Measurements from ENCODE around the gene NEB.
"Not testable (repeated sequence)": the region's sequence is repeated elsewhere in the genome, so short reads cannot be mapped to it uniquely, and the experiment has no call there.

NEB gene

DNA sequence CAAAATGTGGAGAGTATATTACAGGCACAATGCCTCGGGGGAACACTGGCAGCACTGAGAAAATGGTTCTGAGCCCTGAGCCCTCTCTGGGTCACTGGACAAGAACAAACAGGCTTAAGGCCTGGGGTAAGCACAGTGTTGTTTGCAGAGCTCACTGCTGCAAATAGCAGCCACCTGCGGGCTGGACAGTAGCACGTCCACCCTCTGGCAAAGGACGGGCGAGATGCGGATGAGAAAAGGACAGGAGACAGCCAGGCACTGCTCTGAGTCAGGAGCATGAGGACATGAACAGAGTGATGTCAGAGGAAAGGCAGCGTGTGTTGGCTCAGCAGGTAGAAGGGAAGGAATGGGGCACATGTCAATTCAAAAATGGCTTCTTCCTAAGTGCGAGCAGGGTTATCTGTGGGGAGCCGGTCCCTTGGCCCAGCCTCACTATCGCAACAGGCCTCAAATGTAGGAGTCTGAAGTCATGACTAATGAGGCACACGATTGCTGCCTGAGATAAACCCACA, 25.9 kb upstream of the NEB start:
- DNase-seq = no peak

DNA sequence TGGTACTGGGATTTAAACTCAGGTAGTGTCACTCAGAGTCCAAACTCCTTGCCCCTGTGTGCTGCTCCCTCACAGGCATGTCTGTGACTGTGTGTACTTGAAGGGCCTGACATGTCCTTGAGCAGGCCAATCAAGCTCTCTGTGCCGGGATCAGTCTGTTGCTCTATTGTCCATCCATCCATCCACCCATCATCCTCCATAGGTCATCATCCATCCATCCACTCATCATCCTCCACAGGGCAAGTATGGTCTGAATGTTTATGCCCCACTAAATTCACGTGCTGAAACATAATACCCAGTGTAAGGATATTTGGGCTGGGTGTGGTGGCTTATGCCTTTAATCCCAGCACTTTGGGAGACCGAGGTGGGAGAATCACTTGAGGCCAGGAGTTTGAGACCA, 24.5 kb upstream of the NEB start:
- no peak for DNase-seq

DNA sequence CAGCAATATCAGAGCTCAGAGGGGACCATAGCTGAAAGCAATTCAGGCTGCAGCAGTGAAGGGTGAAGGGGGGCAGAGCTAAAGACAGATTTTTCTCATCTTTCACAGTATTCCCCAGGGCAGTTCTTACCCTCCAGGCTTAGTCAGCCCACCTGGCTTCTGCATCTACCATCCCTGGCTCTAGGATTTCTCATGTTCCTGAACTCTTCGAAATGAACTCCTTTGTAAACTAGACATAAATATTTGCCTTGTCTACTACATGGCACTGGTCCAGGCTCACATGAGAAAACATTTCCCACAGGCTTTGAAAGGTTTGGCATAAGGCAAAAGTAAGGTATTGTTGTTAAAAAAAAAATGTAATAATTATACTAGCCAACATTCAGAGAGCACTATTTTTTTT, 23.6 kb upstream of the NEB start:
- DNase-seq = no peak

DNA sequence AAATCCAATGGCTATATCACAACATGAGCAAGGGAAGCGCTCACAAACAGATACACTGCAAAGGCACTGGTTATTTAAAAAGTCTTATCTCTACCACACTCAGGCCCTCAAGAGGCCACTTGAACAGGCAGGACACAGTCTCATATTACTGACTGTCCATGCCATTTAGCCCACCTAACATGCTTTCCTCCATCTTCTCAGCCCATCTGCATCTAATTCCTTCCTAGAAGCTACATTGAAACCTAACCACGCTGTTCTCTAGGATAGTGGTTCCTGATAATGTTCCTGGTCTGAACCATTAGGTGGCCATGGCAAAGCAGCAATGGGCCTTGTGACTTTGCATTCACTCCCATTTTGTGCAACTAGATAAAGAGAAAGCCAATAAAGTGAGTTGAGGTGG, 22.5 kb upstream of the NEB start:
- no peak for DNase-seq

DNA sequence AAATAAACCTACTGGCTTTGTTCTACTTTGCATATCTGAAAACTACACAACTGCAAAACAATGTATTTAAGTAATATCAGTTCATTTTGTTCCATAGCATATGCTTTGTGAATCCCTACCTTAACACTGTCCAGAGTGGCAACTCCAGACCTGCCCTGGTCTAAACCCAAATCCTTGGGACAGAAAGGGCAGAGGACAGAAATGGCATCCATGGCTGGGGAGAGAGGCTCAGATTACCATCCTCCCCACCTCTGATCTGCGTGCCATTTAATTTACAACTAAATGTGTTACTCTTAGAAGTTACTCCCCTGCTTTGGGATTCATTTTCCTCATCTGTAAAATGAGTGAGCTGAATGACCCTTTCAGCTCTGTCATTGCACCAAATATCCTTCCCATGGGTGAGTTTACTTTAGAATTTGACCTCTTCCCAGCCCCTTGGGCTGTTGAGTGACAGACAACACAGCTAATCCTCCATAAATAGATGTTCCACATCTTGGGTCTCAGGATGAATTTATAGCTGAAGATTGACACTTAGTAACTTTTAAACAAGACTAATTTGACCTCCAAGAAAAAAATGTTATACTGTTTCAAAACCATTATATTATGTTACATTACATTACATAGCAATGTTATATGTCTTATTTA, 20.1 kb upstream of the NEB start:
- DNase-seq = no peak

DNA sequence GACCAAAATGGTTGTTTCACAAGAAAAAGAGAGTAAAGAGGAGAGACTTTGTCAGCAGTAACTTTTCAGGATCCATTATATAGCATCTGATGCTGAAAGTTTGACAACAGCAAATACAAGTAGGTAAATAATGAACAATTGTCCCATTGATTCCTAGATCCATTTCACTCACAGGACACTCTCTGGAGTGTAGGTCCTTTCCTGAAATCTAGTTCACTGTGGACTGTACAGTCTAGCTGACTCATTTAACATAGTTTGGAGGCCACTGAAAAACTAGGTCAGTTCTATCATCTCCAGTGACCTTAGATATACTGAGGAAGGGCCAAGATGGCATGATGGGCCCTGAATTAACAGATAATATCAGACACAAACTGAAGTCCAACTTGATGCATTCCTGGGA, 19.3 kb upstream of the NEB start:
- DNase-seq = no peak

DNA sequence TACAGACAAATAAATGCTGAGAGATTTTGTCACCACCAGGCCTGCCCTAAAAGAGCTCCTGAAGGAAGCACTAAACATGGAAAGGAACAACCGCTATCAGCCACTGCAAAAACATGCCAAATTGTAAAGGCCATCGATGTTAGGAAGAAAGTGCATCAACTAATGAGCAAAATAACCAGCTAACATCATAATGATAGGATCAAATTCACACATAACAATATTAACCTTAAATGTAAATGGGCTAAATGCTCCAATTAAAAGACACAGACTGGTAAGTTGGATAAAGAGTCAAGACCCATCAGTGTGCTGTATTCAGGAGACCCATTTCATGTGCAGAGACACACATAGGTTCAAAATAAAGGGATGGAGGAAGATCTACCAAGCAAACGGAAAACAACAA, 11.0 kb upstream of the NEB start:
- DNase-seq = not testable (repeated sequence)

DNA sequence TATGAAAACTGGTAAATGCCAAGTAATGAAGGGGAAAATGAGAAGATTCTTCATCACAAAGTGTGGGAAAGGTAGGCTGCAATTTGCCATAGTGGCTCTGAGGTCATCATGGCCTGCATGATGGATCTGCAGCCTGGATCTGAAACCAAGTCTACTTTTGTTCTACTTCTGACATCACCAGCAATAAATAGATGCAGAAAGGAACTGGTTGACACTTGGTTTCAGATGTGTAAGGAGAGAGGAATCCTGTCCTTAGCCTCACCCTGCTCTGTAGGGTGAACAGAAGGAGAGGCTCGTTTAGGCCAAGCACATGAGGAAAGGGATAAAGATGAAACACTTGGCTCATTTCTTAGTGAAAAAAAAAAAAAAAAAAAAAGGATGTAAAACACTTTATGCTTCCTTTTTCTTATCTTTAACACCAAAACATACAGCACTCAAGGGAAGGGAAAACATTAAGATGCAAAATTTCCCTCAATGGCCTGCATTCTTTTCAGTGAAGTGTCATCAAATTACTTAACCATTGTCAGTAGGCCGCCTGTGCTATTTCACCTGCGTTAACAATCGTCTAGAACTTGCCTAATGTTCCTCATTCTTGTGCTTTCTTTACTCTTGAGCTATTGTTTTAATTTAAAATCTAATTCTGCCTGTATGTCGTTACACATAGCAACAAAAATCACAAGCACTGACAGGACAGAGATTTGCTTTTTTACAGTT, 3.9 kb downstream of the NEB start:
- peak; percentile 65 for DNase-seq

DNA sequence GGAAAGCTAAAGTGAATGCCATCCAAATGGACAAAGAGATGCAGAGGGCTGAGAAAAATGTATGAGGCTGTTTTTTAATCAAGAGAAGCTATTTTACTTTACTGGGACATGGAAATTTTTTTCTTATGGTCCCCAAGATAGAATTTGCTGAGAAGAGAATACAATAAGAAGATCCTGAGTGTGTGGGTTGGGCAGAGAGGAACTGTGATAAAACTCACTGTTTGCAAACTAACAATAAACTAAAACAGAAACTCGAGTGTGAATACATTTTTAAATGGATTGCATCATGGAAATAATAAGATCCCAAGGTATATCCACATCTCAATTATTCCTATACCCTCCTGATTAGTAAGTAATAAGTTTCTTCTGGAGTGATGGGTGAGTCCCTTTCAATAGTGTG, 4.4 kb downstream of the NEB start:
- DNase-seq = no peak

DNA sequence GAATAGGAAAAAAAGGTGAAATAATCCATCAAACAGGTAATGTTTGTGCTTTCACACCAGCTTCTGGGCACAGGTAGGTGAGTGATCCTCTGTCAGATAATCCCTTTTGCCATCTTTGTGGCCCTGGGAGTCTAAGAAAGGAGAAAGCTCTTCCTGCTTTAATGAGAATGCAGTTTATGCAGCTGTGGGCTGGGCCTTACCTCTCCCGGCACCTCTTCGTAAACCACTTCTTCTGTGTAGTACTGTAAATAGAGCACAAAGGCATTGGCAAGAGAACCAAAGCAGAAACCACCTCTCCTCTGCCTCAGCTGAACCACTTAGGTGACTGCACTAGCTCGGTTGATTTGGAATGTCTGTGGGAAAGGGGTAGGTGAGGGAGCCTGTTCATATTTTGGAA, 4.9 kb downstream of the NEB start:
- DNase-seq = no peak

DNA sequence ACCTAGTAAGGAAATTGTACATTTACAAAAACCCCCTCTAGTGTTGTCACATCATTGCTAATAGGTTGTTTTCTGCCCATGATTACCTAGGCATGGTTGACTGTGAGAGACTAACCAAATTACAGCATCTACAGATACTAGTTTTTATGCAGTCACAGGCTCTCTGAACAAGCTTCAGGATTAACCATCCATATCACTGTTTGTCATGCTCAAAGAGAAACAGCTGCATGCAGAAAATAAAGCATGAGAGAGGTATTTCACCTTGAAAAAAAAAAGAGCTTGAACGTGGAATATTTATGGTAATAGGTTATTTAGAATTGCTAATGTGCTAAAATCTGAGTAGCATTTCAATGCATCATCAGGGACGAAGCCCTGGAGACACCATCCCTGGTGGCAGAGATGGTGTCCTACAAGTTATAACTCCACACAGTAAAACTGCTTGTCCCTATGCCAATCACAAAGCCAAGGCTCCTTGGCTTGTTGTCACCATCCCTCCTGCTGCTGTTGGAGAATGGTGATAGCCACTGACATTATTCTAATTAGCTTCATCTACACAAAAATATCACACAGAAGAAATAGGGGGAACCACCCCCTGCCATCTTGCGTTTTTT, 5.4 kb downstream of the NEB start:
- no peak for DNase-seq

DNA sequence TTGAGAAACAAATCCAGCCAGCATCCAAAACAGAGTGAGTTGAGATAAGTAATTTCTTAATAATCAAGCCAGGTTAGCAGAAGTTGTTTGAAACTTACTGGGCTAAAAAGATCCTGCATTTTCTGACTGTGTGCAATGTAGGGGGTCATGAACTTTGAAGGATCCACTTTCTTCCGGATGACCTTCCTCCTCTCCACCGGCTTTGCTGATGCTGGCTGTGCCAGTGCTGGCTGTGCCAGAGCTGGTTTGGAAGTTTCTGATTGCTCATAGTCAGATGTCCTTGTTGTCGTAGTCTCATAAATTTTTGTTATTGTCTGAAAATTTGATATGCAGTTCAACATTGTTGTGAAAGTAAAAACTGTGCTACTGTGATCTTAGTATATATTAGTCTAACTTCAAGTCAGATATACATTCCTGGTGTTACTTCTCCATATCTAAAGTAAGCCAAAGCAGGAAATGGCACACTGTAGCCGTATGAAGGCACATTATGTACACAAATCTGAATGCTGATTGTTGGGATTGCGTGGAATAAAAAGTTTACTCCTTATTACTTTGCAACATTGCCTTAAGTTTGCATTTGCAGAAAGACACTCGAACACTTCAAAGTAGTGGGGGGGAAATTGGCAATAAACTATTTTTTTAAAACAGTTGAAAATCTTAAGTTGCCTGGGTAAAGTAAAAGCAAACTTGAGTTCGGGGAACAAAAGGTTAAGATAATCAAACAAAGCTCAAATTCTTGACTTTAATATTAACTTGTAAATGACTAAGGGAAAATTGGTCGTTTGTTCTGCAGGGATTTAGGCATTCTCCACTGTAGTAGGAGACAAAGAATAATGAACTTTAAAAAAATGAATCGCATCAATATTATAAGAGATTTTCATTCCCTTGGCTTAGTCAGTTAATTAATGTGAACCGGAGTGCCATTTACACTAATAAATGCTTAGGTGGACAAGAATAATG, 6.4 kb downstream of the NEB start:
- no peak for DNase-seq

DNA sequence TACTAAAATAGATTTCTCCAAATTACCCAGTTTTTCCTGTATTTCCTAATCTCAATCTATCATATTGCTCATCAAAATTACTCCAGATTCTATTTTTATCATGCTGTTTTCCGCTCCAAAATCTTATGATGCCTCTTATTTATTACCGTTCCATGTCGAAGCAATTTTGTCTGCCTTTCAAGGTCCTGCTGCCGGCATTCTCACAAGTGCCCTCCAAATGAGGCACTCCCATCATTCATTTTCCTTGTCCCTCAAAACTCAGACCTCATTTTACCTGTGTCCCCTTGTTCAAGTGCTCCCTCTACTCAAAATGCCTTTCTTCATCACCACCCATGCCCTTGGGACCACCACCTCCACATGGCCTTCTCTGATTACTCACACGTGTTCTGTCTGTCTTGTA, 13.1 kb downstream of the NEB start:
- DNase-seq = no peak

DNA sequence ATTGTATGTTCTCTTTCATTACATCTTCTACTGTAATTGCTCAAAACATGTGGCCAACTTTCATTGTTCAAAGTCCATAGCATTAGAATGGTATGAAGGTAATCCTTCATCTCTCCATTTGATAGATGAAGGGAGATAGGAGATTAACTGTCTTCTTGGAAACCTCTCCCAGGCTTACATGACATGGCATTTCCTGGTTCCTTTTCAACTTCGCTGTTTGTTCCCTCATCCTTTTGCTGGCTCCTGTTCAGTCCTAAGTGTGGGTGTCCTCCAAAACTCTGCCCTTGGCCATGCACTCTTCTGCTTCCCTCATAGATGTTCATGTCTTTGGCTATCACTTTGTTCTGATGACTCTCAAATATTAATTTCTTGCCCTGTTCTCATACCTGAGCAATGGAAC, 13.8 kb downstream of the NEB start:
- DNase-seq = no peak

DNA sequence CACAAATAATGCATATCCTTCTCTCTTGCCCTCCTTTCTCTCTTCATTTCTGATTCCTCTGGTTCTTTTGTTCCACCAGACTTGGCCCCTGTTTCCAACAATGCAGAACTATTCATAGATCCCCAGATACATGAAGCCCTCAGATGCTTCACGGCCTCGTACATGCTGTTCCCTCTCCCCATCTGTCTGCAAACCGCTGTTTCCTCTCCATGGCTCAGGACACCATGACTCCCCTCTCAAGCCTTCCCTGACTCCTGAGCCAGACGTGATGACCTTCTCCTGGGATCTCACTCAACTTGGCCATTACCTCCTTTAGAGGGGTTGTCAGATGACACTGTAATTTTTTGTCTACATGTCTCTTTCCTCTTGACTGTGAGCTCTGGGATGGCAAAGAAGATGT, 15.5 kb downstream of the NEB start:
- no peak for DNase-seq

DNA sequence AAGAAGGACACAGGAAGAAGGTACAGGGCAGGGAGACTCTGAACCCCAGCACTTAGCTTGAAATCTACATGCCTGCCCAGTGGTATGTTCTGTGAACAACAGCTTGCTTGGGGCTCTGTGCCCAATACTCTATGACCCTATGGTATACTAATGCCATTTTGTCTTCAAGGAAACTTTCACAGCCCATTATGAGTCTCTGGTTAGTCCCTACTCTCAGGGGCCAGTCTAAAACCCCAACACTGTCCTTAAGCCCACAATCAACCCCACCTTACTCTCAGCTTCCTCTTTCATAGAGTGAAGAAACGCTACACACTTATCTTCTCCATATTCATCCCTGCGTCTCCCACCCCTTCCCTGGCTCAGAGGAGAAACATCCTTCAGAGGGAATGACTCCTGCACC, 16.0 kb downstream of the NEB start:
- DNase-seq = peak; percentile 31

DNA sequence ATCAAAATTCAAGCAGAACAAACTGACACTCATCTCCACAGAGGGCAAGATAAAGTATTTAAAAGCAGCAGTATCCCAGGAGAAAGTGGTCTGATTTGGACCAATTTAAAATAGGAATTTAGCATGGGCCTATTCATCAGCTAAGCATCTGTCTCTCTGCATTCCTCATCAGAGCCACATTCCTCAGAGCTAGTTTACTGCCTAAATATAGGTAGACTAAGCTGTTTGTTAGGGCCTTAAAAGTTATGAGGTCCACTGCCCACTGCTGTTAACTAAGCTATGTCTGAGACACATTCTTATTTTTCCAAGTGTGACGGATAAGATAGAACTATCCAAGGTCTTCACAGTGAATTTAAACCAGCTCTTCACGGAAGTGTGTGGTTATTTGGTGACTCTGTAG, 17.6 kb downstream of the NEB start:
- DNase-seq = no peak

DNA sequence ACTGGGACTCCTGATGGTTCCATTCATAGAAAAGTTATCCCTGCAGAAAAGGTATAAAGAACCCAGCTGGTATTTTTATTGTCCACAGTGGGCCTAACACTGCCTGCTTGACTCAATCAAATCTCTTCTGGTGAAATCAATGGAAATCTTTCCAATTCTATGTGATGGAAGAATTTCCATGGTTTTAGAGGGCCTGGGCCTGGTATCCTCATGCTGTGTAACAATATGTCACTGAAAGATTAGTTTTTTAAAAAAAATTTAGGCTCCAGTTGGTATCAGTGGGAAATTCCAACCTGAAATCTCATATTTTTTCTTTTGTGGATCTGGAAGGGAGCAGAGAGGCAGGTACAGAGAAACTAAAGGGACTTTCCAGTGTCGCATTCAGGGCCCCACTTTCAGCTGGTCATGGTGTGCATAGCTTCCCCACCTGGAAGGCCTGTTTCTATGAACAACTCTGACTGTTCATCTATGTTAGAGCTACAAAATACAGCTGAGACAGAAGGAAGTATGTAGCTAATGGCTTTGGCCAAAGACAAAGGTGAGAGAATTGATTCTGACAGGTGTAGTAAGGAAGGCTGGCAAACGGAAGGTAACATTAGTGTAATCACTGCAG, 20.9 kb downstream of the NEB start:
- no peak for DNase-seq

DNA sequence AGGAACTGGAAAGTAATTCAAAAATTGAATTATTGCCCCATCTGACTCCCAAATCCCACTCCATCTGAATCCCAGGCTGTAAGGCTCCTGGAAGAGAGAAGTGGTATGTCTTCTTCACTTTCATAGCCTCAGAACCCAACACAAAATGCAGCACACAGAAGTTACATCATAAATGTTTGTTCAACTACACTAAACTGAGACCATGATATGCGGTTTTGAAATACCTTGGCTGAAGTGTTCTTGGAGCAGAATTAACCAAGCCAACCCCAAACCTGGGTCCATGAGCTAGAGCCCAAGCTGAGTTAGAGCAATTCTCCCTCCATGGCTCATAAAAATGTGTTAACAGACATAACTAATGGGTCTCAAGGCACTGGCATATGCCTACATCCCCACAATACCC, 23.3 kb downstream of the NEB start:
- no peak for DNase-seq

DNA sequence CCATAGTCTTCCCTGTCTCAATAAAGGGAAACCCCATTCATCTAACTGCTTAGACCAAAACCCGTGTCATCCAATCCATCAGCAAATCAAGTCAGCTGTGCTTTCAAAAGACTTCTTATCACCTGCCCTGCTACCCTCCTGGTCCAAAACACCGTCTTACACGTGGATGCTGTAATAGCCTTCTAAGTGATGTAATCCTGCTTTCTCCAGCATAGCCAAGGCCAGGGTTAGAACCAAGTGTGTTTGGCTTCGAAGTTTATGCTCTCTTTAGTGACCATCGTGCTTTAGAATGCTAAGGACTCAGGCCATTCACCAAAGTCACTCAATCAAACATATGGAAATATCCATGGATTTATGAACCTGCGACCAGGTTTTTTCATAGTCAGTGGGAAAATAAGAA, 25.5 kb downstream of the NEB start:
- DNase-seq = no peak

DNA sequence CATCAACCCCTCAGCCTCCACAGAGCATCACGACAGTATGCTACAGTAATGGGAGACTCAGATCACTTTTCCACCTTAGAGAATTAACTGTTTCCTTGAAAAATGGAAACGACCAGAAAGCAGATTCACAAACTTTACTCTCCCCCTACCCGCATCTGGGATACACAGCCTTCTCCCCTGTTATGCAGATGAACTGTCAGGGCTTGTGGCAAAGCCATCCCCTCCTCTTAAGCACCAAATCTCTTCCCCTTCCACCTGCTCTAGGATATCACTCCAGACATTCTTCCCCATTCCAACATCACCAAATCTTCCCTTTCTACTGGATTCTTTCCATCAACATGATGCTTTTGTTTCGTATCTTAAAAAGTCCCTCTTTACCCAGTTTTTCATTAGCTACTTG, 26.4 kb downstream of the NEB start:
- DNase-seq = no peak

DNA sequence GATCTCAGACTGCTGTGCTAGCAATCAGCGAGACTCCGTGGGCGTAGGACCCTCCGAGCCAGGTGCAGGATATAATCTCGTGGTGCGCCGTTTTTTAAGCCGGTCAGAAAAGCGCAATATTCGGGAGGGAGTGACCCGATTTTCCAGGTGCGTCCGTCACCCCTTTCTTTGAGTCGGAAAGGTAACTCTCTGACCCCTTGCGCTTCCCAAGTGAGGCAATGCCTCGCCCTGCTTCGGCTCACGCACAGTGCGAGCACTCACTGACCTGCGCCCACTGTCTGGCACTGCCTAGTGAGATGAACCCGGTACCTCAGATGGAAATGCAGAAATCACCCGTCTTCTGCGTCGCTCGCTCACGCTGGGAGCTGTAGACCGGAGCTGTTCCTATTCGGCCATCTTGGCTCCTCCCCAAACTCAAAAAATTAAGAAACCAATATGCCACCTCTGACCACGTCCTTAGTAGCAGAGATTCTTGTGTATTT, 29.8 kb downstream of the NEB start:
- DNase-seq = not testable (repeated sequence)

DNA sequence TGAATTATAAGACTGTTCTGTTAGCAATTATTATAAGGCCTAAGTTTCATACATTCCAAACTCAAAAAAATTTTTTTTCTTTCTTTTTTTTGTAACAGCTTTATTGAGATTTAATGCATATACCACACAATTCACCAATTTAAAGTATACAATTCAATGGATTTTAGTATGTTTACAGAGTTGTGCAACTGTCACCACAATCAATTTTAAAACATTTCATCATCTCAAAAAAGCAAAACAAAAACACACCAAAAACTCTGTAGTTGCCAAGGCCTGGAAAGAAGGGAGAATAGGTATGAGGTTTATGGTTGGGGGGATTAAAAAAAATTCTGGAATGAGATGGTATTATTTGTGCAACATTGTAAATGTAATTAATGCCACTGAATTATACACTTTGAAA, 36.1 kb downstream of the NEB start:
- not testable (repeated sequence) for DNase-seq

Data from MV-4-11 (cell line).